ENCODE results near the gene MED13L. TPM values are rescaled to one million over a fixed set of nuclear protein-coding genes. Genes with fewer than 3 reads are reported as not detected.
A peak's percentile ranks its signal among the peaks of the same experiment; 100 is the strongest.

Gene MED13L
- total and polyA plus RNA-seq, 8 donors = 92.4 to 123 (median 97.0) TPM

DNA sequence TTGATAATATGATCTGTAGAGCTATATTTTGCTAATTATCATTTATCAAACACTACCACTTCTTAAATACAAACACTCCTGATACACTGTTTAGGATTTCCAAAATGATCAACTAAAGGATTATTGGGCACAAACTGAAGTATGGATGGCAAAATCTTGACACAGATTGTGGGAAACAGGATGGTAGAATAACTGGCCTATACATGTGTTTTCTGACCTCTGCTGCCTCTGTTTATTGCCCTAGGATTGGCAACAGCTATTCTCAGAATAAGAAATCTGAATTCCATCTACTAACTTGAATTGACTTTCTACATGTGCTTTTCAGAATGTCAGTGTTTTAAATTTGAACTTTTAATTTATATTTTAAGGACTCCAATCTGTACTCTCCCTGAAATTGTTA is 209.1 kb downstream of the MED13L start:
- no peak overlapping the region for H3K4me3 ChIP-seq
- H3K4me1 ChIP-seq = peaks cover 6 to 44% of the 10 kb centered on the region in 2 donors
- H3K9me3 ChIP-seq = no peaks in the 10 kb centered on the region
- no peaks in the 10 kb centered on the region for H3K36me3 ChIP-seq
- no peak for DNase-seq
- intact Hi-C loops (cut with DNase I) = no loop called here
- no peak for ATAC-seq
- H3K27ac ChIP-seq = no peak overlapping the region
- H3K27me3 ChIP-seq = no peaks in the 10 kb centered on the region
- TF ChIP-seq, protein P1, sequence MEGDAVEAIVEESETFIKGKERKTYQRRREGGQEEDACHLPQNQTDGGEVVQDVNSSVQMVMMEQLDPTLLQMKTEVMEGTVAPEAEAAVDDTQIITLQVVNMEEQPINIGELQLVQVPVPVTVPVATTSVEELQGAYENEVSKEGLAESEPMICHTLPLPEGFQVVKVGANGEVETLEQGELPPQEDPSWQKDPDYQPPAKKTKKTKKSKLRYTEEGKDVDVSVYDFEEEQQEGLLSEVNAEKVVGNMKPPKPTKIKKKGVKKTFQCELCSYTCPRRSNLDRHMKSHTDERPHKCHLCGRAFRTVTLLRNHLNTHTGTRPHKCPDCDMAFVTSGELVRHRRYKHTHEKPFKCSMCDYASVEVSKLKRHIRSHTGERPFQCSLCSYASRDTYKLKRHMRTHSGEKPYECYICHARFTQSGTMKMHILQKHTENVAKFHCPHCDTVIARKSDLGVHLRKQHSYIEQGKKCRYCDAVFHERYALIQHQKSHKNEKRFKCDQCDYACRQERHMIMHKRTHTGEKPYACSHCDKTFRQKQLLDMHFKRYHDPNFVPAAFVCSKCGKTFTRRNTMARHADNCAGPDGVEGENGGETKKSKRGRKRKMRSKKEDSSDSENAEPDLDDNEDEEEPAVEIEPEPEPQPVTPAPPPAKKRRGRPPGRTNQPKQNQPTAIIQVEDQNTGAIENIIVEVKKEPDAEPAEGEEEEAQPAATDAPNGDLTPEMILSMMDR (IDR thresholded peaks at IDR 0.05) = no peak

DNA sequence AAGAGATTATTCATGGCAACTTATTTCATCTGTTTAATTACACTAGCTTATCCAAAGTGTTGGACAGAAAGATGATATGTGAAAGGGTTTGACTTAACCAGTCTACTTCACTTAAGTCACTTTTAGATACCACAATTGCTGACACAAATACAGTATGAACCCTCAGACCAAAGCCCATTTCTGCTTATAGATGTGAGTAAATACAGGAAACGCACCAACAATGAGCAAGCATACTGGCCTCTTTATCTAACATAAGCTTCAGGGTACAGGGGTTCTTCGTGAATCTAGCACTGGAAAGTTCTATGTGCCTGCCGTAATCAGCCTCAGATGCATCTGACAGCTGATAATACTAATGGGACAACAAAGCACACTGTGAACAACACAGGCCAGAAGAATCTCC is 209.6 kb downstream of the MED13L start:
- Histone ChIP-seq H3K9me3 (no peaks in the 10 kb centered on the region), H3K4me3 (no peak overlapping the region), H3K27ac (no peak overlapping the region), H3K36me3 (no peaks in the 10 kb centered on the region), H3K27me3 (no peaks in the 10 kb centered on the region), H3K4me1 (peaks cover 6 to 47% of the 10 kb centered on the region in 2 donors)
- ATAC-seq (no peak), DNase-seq (no peak)
- intact Hi-C loops (cut with DNase I) = no loop called here
- TF ChIP-seq, protein P1 (IDR thresholded peaks at IDR 0.05) = no peak

DNA sequence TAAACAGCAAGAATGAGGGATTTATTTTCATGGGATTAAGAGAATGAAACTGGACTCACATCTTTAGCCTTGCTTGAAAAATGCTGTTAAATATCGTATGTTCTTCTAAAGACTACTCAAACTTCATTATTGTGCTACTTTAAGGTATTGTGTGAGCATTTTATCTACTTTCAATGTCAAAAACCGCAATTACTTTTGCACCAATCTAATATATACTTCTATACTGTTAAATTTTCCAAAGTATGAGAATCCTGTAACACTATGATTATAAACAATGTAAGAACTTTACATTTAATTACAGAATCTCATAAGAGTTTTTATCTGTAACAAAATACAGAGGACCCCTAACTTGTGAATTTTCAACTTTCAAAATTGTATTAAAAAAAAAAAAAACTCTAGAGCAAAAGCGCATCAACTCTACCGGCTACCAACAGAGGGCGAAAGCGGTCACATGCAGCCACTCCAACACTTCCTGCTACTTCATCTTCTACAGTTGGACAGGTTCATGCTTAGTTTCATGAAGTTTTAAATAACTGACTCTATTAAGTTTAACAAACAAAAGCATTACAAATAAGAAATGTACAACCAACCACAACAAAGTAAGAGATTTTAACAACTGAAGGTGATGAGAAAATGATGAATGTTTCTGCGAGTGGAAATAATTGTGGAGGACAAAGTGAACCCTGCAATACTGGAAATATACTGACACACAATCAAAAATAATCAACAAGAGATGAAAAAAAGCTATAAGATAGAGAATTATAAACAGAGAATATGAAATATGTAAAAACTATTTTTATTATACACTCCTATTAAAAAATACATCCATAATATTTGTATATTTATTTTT is 210.9 kb downstream of the MED13L start:
- no peaks in the 10 kb centered on the region for H3K36me3 ChIP-seq
- no peaks in the 10 kb centered on the region for H3K9me3 ChIP-seq
- TF ChIP-seq, protein P1 (IDR thresholded peaks at IDR 0.05) = peak; percentile 57 to 70
- no peaks in the 10 kb centered on the region for H3K27me3 ChIP-seq
- H3K27ac ChIP-seq = no peak overlapping the region
- peaks cover 6 to 43% of the 10 kb centered on the region in 2 donors for H3K4me1 ChIP-seq
- intact Hi-C loops (cut with DNase I) = no loop called here
- no peak overlapping the region for H3K4me3 ChIP-seq
- DNase-seq = peak in 1 of 4 donors; percentile 55
- ATAC-seq = peak; percentile 88

DNA sequence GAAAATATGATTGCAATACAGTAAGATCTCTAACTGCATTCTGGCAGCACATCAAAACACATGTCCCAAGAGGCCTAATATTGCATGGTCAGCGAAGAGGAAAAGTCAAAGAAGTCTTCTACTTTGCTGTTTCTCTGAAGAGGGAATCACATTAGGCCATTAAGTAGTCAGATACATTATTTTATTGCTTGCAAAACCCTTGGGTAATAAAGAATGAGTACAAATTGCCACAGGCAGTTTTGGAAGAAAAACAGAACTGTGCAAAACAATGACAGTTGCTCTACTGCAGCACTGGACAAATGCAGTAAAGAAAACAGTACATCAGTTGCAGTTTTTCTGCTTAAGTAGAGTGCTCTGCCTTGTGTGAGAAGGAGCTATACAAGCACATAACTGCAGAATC is 211.9 kb downstream of the MED13L start:
- H3K36me3 ChIP-seq = no peaks in the 10 kb centered on the region
- DNase-seq (peak in 2 of 4 donors; percentile 46 to 62), ATAC-seq (no peak)
- intact Hi-C loops (cut with DNase I) = no loop called here
- TF ChIP-seq, protein P1 (IDR thresholded peaks at IDR 0.05) = no peak
- H3K4me1 ChIP-seq = peaks cover 6 to 44% of the 10 kb centered on the region in 2 donors
- H3K4me3 ChIP-seq = no peak overlapping the region
- no peaks in the 10 kb centered on the region for H3K9me3 ChIP-seq
- no peaks in the 10 kb centered on the region for H3K27me3 ChIP-seq
- H3K27ac ChIP-seq = no peak overlapping the region

DNA sequence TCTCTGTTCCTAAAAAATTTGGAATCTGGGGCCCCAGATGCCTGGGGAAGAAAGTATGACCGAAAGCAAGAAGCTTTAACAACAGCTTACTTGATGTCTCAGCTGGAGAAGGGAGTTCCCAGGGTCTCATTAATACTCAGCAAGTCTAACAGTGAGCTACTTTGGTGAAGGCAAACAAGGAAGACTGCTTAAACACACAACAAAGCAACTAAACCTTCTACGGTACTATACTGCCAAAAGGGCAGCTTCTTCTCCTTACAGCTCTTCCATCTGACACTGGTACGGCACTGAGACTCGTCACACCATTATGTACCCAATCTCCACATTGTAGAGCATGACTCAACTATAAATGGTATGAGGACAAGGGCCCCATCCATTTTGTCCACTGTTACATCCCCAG is 213.0 kb downstream of the MED13L start:
- no peak for DNase-seq
- ATAC-seq = no peak
- no peaks in the 10 kb centered on the region for H3K27me3 ChIP-seq
- TF ChIP-seq, protein P1 (IDR thresholded peaks at IDR 0.05) = no peak
- no peak overlapping the region for H3K4me3 ChIP-seq
- H3K27ac ChIP-seq = no peak overlapping the region
- no peaks in the 10 kb centered on the region for H3K36me3 ChIP-seq
- intact Hi-C loops (cut with DNase I) = no loop called here
- peaks cover 6 to 49% of the 10 kb centered on the region in 2 donors for H3K4me1 ChIP-seq
- H3K9me3 ChIP-seq = no peaks in the 10 kb centered on the region

Data from left lung (tissue), 10 donors.